Loucy (cell line): ENCODE results near the gene COL12A1.

Experiments used
- CTCF ChIP-seq: fragments of 200-600 bp; sonication (generic); conservative IDR thresholded peaks from 2 replicates; pipeline ENCODE4 v1.5.1; 2014; ENCODE audit warnings: mild to moderate bottlenecking, antibody characterized with exemption, low read length
- EZH2phosphoT487 ChIP-seq: fragments of 200-600 bp; IDR thresholded peaks from 2 replicates; pipeline ENCODE4 v1.6.1; 2018; ENCODE audit warnings: antibody characterized with exemption, mild to moderate bottlenecking, moderate library complexity, borderline replicate concordance

DNA sequence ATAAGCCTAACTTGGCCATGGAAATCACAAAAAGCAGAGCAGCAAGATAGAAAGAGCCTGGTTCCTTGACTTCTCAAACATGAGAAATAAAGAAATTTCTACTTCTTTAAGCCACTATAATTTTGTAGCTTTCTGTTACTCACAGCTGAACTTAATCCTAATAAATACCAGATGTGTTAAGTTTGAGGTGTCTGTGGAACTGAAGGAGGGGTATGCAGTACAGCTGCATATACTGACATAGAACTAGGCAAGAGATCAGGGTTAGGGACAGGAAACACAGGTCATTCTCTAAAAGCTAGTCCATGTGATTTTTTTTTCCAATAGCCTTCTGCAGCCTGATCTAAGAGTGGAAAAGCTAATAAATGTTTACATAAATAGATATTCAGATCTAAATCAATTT lies 123.9 kb downstream of the COL12A1 start:
- TF ChIP-seq CTCF (no peak), EZH2phosphoT487 (no peak)
